Glutamatergic neuron (in vitro differentiated cells): ENCODE results near the gene CCDC92. TPM values are rescaled to one million over a fixed set of nuclear protein-coding genes. Genes with fewer than 3 reads are reported as not detected.

Source experiments
- DNase-seq: peaks from one replicate; pipeline ENCODE4 v3.0.0; 2022
- H3K27ac Mint-ChIP-seq: one replicate; pipeline ENCODE4 v1.8.0; 2020; ENCODE audit warnings: mild to moderate bottlenecking, mixed read lengths, inconsistent platforms; ENCODE audit not compliant: unreplicated experiment
- H3K27me3 Mint-ChIP-seq: one replicate; pipeline ENCODE4 v1.8.0; 2020; ENCODE audit warnings: mild to moderate bottlenecking, moderate library complexity, mixed read lengths, inconsistent platforms; ENCODE audit not compliant: unreplicated experiment
- H3K36me3 Mint-ChIP-seq: one replicate; pipeline ENCODE4 v1.8.0; 2020; ENCODE audit warnings: mild to moderate bottlenecking, mixed read lengths, inconsistent platforms; ENCODE audit not compliant: unreplicated experiment
- H3K4me1 Mint-ChIP-seq: one replicate; pipeline ENCODE4 v1.8.0; 2020; ENCODE audit warnings: mild to moderate bottlenecking, low read depth, mixed read lengths, inconsistent platforms; ENCODE audit not compliant: unreplicated experiment
- H3K4me3 Mint-ChIP-seq: one replicate; pipeline ENCODE4 v1.8.0; 2020; ENCODE audit warnings: mild to moderate bottlenecking, mixed read lengths, inconsistent platforms; ENCODE audit not compliant: unreplicated experiment
- H3K9me3 Mint-ChIP-seq: one replicate; pipeline ENCODE4 v1.8.0; 2020; ENCODE audit warnings: mild to moderate bottlenecking, moderate library complexity, mixed read lengths, inconsistent platforms; ENCODE audit not compliant: unreplicated experiment
- total RNA-seq: library from RNA; stranded (reverse); fragmentation: NEBNext Ultra II Directional; extraction: Animal tissue kit (Norgen Biotek cat#: 25700); gene quantifications from one replicate; pipeline ENCODE4 v1.2.1, GENCODE V29; 2021; ENCODE audit not compliant: unreplicated experiment
- TF ChIP-seq, protein P1 (sequence below): fragments of 200-600 bp; sonication (generic); IDR thresholded peaks from one replicate; pipeline ENCODE4 v1.5.0; 2021; ENCODE audit not compliant: partially characterized antibody, unreplicated experiment

Gene CCDC92
- total RNA-seq, 1 donor from 2014 or later, result 96.2 TPM

DNA sequence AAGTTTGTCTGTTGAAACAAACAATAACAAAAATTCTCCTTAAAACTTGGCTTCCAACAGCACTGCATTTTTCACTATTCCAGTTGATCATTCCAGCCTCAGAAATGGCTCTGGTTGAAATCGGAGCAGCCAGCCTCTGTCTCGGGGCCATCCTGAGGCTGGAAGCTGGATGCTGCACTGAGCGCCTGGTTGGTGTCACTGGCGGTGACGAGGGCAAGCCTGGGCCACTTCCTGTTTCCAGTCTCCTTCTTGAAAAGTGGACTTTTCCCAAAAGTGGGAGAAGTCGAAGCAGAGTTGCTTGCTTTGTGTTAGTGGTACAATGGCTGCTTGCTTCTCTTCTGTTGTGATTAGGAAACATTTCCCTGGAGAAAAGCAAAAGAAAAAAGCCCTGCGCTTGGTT is 48.7 kb downstream of the CCDC92 start:
- peaks cover 3% of the 10 kb centered on the region for H3K9me3 Mint-ChIP-seq
- TF ChIP-seq, protein P1, sequence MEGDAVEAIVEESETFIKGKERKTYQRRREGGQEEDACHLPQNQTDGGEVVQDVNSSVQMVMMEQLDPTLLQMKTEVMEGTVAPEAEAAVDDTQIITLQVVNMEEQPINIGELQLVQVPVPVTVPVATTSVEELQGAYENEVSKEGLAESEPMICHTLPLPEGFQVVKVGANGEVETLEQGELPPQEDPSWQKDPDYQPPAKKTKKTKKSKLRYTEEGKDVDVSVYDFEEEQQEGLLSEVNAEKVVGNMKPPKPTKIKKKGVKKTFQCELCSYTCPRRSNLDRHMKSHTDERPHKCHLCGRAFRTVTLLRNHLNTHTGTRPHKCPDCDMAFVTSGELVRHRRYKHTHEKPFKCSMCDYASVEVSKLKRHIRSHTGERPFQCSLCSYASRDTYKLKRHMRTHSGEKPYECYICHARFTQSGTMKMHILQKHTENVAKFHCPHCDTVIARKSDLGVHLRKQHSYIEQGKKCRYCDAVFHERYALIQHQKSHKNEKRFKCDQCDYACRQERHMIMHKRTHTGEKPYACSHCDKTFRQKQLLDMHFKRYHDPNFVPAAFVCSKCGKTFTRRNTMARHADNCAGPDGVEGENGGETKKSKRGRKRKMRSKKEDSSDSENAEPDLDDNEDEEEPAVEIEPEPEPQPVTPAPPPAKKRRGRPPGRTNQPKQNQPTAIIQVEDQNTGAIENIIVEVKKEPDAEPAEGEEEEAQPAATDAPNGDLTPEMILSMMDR, result no peak
- H3K27me3 Mint-ChIP-seq, result no peaks in the 10 kb centered on the region
- H3K27ac Mint-ChIP-seq, result no peak overlapping the region
- DNase-seq, result no peak
- H3K4me1 Mint-ChIP-seq, result no peaks in the 10 kb centered on the region
- no peaks in the 10 kb centered on the region for H3K36me3 Mint-ChIP-seq
- H3K4me3 Mint-ChIP-seq, result no peak overlapping the region

DNA sequence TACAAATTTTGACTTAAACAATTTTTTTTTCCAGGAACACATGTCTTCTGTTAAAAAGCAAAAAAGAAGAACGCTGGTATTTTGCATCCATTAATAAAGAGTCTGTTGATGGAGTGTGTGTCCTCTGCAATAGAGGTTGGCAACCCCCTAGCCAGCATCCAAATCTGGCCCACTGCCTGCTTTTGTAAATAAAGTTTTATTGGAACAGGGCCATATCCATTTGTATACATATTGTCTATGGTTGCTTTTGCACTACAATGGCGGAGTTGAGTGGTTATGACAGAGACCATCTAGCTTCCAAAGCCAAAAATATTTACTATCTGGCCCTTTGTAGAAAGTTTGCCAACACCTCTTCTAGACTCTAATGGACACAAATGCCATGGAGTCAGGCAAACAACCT is 49.6 kb downstream of the CCDC92 start:
- H3K4me1 Mint-ChIP-seq, result no peaks in the 10 kb centered on the region
- TF ChIP-seq, protein P1, result no peak
- DNase-seq, result no peak
- H3K4me3 Mint-ChIP-seq, result no peak overlapping the region
- no peaks in the 10 kb centered on the region for H3K27me3 Mint-ChIP-seq
- H3K27ac Mint-ChIP-seq, result no peak overlapping the region
- no peaks in the 10 kb centered on the region for H3K36me3 Mint-ChIP-seq
- peaks cover 3% of the 10 kb centered on the region for H3K9me3 Mint-ChIP-seq

DNA sequence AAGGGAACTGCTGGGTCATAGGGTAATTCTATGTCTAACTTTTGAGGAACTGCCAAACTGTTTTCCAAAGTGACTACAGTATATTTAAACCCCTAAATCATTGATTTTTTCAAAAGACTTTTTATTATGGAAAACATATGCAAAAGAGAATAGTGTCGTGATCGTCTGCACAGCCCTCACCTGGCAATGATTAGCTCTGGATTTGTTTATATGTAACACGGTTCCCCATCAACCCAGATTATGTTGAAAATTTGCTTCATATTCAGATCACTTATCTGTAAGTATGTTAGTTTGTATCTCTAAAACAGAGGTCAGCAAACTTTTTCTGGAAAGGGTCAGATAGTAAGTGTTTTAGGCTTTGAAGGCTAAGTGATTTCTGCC is 52.7 kb downstream of the CCDC92 start:
- Mint-ChIP-seq H3K9me3 (peaks cover 1% of the 10 kb centered on the region), H3K36me3 (peaks cover 8% of the 10 kb centered on the region), H3K27ac (no peak overlapping the region), H3K4me1 (no peaks in the 10 kb centered on the region), H3K27me3 (peaks cover 3% of the 10 kb centered on the region), H3K4me3 (no peak overlapping the region)
- TF ChIP-seq, protein P1, result no peak
- DNase-seq, result no peak

DNA sequence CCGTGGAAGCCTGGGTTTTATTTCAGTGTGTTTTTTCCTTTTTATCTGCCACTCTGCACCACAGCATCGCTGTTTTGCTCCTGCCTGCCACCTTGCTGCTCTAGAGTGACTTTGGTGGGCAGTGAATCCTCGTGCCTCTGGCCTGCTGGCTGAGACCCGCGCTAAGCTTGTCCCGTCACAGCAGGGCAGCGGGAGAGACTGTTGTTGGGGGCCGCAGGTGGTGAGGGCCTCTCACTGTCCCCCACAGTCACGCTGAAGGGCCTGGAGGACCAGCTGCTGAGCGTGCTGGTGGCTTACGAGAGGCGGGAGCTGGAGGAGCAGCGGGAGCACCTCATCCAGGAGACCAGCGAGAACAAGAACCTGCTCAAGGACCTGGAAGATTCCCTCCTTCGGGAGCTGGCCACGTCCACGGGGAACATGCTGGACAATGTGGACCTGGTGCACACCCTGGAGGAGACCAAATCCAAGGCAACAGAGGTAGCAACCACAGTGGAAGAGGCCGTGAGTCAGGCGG is 55.2 kb downstream of the CCDC92 start:
- H3K27me3 Mint-ChIP-seq, result peaks cover 3% of the 10 kb centered on the region
- H3K36me3 Mint-ChIP-seq, result peaks cover 8% of the 10 kb centered on the region
- peaks cover 5% of the 10 kb centered on the region for H3K9me3 Mint-ChIP-seq
- TF ChIP-seq, protein P1, result no peak
- no peak overlapping the region for H3K4me3 Mint-ChIP-seq
- no peaks in the 10 kb centered on the region for H3K4me1 Mint-ChIP-seq
- no peak overlapping the region for H3K27ac Mint-ChIP-seq
- DNase-seq, result no peak

DNA sequence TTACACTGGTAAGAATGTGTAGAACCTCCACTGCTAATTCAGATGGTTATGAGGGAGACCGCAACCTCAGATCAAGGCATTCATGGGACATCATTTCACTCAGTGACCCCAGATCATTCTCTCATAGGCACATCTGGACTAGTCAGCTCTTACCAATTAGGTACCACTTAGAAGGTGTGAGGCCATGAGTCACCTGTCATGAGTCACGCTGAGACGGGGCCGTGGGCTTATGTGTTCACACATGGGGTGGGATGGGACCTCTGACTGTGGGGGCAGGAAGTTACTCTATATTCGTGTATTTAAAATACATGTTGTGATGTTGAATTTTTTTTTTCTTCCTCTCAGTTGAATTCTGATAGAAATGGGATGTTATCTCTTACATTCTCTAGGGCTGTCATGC is 55.9 kb downstream of the CCDC92 start:
- DNase-seq, result no peak
- Mint-ChIP-seq H3K27ac (no peak overlapping the region), H3K4me1 (no peaks in the 10 kb centered on the region), H3K9me3 (peaks cover 5% of the 10 kb centered on the region), H3K4me3 (no peak overlapping the region), H3K27me3 (peaks cover 3% of the 10 kb centered on the region), H3K36me3 (peaks cover 8% of the 10 kb centered on the region)
- TF ChIP-seq, protein P1, result no peak
